Adrenal gland (tissue), 12 donors: ENCODE data around the gene ARHGEF3. TPM values are rescaled to one million over a fixed set of nuclear protein-coding genes. Genes with fewer than 3 reads are reported as not detected.

Source experiments
- DNase-seq, 7 donors: peaks; one replicate each; pipeline ENCODE4 v3.0.0-alpha.2; 2019 to 2020
- H3K27ac ChIP-seq, 5 donors: fragments of 200-600 bp; sonication (generic) in 4 of 5; 1 replicate in 3 of 5; 2 replicates in 2 of 5; pipeline versions ENCODE4 v1.5.1 to v1.8.0; 2016 to 2020; ENCODE audit warnings: mild to moderate bottlenecking in 1 of 5
- H3K27me3 ChIP-seq: fragments of 200-600 bp; 2 replicates; pipeline ENCODE4 v1.8.0; 2021
- H3K36me3 ChIP-seq, 2 donors: fragments of 200-600 bp; replicated peaks in 1 of 2; 1 replicate in 1 of 2; 2 replicates in 1 of 2; pipeline versions ENCODE4 v1.5.1 to v1.8.0; 2018 to 2022
- H3K4me1 ChIP-seq, 2 donors: fragments of 200-600 bp; replicated peaks in 1 of 2; 1 replicate in 1 of 2; 2 replicates in 1 of 2; pipeline versions ENCODE4 v1.5.1 to v1.8.0; 2018 to 2021
- H3K4me3 ChIP-seq, 4 donors: fragments of 200-600 bp; sonication (generic) in 3 of 4; one replicate each; pipeline ENCODE4 v1.5.1; 2016 to 2018
- H3K9me3 ChIP-seq, 3 donors: fragments of 200-600 bp; sonication (generic) in 1 of 3; replicated peaks in 1 of 3; 1 replicate in 2 of 3; 2 replicates in 1 of 3; pipeline versions ENCODE4 v1.5.1 to v1.8.0; 2016 to 2021
- CTCF ChIP-seq, 6 experiments: fragments of 450-650 bp in 4 of 6; fragments of 200-600 bp in 2 of 6; sonication (generic) in 1 of 6; IDR thresholded peaks; 1 replicate in 5 of 6; 2 replicates in 1 of 6; pipeline versions ENCODE4 v1.5.1 to v1.8.0; 2016 to 2021; ENCODE audit warnings: antibody characterized with exemption in 6 of 6, mild to moderate bottlenecking in 2 of 6, moderate library complexity in 1 of 6
- POLR2A ChIP-seq, 2 donors: fragments of 450-650 bp; IDR thresholded peaks; one replicate each; pipeline ENCODE4 v1.6.1; 2017; ENCODE audit warnings: antibody characterized with exemption in 2 of 2, mild to moderate bottlenecking in 2 of 2, moderate library complexity in 1 of 2
- whole genome bisulfite sequencing, 4 donors: extraction: QIAGEN DNeasy Blood & Tissue Kit in 2 of 4; methylation state at CpG; one replicate each; pipeline versions ENCODE4 v1.1.5 to v1.1.7; 2013 to 2017; 5-methylcytosine and 5-hydroxymethylcytosine counted together
- intact Hi-C, 2 donors: fragments of 100-400 bp; cut with DNase I; formaldehyde crosslinking; loops; one replicate each; pipeline versions ENCODE4 v1.14.1 to v1.15.0; 2022 to 2023
- polyA plus RNA-seq, 3 donors: library from polyadenylated mRNA; stranded (reverse); fragments of 200-250 nt in 2 of 3; fragments of 350-450 nt in 1 of 3; fragmentation: Illumina TruSeq in 1 of 3; extraction: RNeasy Lipid Tissue Mini Kit (QIAGEN cat#74804) in 1 of 3; gene quantifications; one replicate each; pipeline ENCODE4 v1.2.3, GENCODE V29; 2013 to 2014
- total RNA-seq, 9 donors: library from RNA; depleted of rRNA in 4 of 9; stranded (reverse); fragments of >200 nt in 4 of 9; fragments of 120-200 nt in 1 of 9; fragmentation: NEBNext Ultra II Directional in 1 of 9; extraction: Animal tissue kit (Norgen Biotek cat#: 25700) in 1 of 9; gene quantifications; one replicate each; pipeline versions ENCODE4 v1.1.0 to v1.2.4, GENCODE V29; 2013 to 2023
- donor health status: healthy with polysubstance abuse.
- donor health status: Bipolar disorder and iron deficiency.
- donor health status: DM: yes; HTN: yes; CAD: no.
- donor health status: DM: no; HTN: no; CAD: no.
- donor health status: DM: no; HTN: no; CAD: no.
- donor health status: DM: yes; HTN: yes; CAD: no.

ARHGEF3 gene
- total and polyA plus RNA-seq, 12 donors: 26.6 to 122 (median 61.7) TPM

GRCh38 chr3:56836276-56837163 is 34.8 kb upstream of the ARHGEF3 start:
- no peaks in the 10 kb centered on the region for H3K9me3 ChIP-seq
- H3K4me3 ChIP-seq: no peak overlapping the region
- no peak for DNase-seq
- WGBS, 4 donors: 68 to 74% (median 70%) methylated on average over 9 of the region's 9 CpGs
- H3K36me3 ChIP-seq: no peaks in the 10 kb centered on the region
- intact Hi-C loops: no loop called here
- TF ChIP-seq POLR2A (IDR thresholded peaks at IDR 0.05) (no peak), CTCF (IDR thresholded peaks at IDR 0.05) (no peak)
- peak overlapping the region in 4 of 5 donors; percentile 0 to 56 (median 28) for H3K27ac ChIP-seq
- peaks cover 18 to 28% of the 10 kb centered on the region in 2 donors for H3K4me1 ChIP-seq
- no peaks in the 10 kb centered on the region for H3K27me3 ChIP-seq

- H3K27me3 ChIP-seq: no peaks in the 10 kb centered on the region
- 44 to 50% (median 49%) methylated on average over 6 of the region's 6 CpGs for WGBS, 4 donors
- TF ChIP-seq POLR2A (IDR thresholded peaks at IDR 0.05) (no peak), CTCF (IDR thresholded peaks at IDR 0.05) (no peak)
- H3K4me3 ChIP-seq: no peak overlapping the region
- peak in 4 of 7 donors; percentile 43 to 61 (median 50) for DNase-seq
- intact Hi-C loops: no loop called here
- H3K4me1 ChIP-seq: peaks cover 24 to 35% of the 10 kb centered on the region in 2 donors
- H3K27ac ChIP-seq: peak overlapping the region in 4 of 5 donors; percentile 0 to 69 (median 43)
- H3K9me3 ChIP-seq: no peaks in the 10 kb centered on the region
- H3K36me3 ChIP-seq: no peaks in the 10 kb centered on the region
Observed at GRCh38 chr3:56835650-56836227, 34.0 kb upstream of the ARHGEF3 start.

- no peak for DNase-seq
- H3K4me3 ChIP-seq: no peak overlapping the region
- intact Hi-C loops: no loop called here
- 76 to 89% (median 78%) methylated on average over 2 of the region's 2 CpGs for WGBS, 4 donors
- no peaks in the 10 kb centered on the region for H3K27me3 ChIP-seq
- H3K36me3 ChIP-seq: no peaks in the 10 kb centered on the region
- H3K27ac ChIP-seq: no peak overlapping the region
- H3K4me1 ChIP-seq: peaks cover 32 to 44% of the 10 kb centered on the region in 2 donors
- H3K9me3 ChIP-seq: no peaks in the 10 kb centered on the region
- TF ChIP-seq POLR2A (IDR thresholded peaks at IDR 0.05) (no peak), CTCF (IDR thresholded peaks at IDR 0.05) (no peak)
Observed at GRCh38 chr3:56833536-56833935, 31.8 kb upstream of the ARHGEF3 start.

GRCh38 chr3:56833022-56833421 is 31.3 kb upstream of the ARHGEF3 start:
- Histone ChIP-seq H3K9me3 (no peaks in the 10 kb centered on the region), H3K27ac (no peak overlapping the region), H3K4me1 (peaks cover 32 to 44% of the 10 kb centered on the region in 2 donors), H3K4me3 (no peak overlapping the region), H3K27me3 (no peaks in the 10 kb centered on the region), H3K36me3 (no peaks in the 10 kb centered on the region)
- DNase-seq: no peak
- TF ChIP-seq POLR2A (IDR thresholded peaks at IDR 0.05) (no peak), CTCF (IDR thresholded peaks at IDR 0.05) (no peak)
- intact Hi-C loops: no loop called here
